ENCODE results near the gene MDH2. TPM values are rescaled to one million over a fixed set of nuclear protein-coding genes. Genes with fewer than 3 reads are reported as not detected.
"Not testable (repeated sequence)": the region's sequence is repeated elsewhere in the genome, so short reads cannot be mapped to it uniquely, and the experiment has no call there.

MDH2 gene
- total RNA-seq, 1 donor from 2014 or later, result 125 TPM

- no peaks in the 10 kb centered on the region for H3K27me3 Mint-ChIP-seq
- H3K36me3 Mint-ChIP-seq (ENCODE audit: low read depth), result peaks cover 41% of the 10 kb centered on the region
- no peak for TF ChIP-seq CTCF (IDR thresholded peaks at IDR 0.05)
- POLR2A ChIA-PET, result interaction anchor here (0.6 to 2.3 kb wide), 2 partner anchors 134 to 309 kb away, joined by 3 to 17 read pairs; partner anchors contain the start of gene POR
- no peak for DNase-seq
- ATAC-seq (ENCODE audit: low read depth), result no peak
- peaks cover 40% of the 10 kb centered on the region for H3K4me1 Mint-ChIP-seq
- CTCF ChIA-PET, result no interaction called here
- intact Hi-C loops (cut with micrococcal nuclease), result loop anchor here (2.0 to 5.0 kb wide), 3 partner anchors 54 to 266 kb away; partner anchors contain the start of gene TMEM120A
- H3K27ac Mint-ChIP-seq, result peak overlapping the region; percentile 68
- peak overlapping the region; percentile 98 for H3K4me3 Mint-ChIP-seq
- H3K9me3 Mint-ChIP-seq, result no peaks in the 10 kb centered on the region
These were observed 1.4 kb downstream of the MDH2 start for GRCh38 chr7:76049295-76049694.

- Mint-ChIP-seq H3K36me3 (ENCODE audit: low read depth) (peaks cover 41% of the 10 kb centered on the region), H3K27ac (no peak overlapping the region), H3K4me1 (peaks cover 34% of the 10 kb centered on the region), H3K4me3 (no peak overlapping the region), H3K27me3 (no peaks in the 10 kb centered on the region), H3K9me3 (no peaks in the 10 kb centered on the region)
- intact Hi-C loops (cut with micrococcal nuclease), result no loop called here
- POLR2A ChIA-PET, result no interaction called here
- no peak for TF ChIP-seq CTCF (IDR thresholded peaks at IDR 0.05)
- ATAC-seq (ENCODE audit: low read depth) (no peak), DNase-seq (no peak)
- CTCF ChIA-PET, result no interaction called here
These were observed 2.6 kb downstream of the MDH2 start for GRCh38 chr7:76050545-76050944.

- ATAC-seq (ENCODE audit: low read depth) (no peak), DNase-seq (no peak)
- no peaks in the 10 kb centered on the region for H3K27me3 Mint-ChIP-seq
- peaks cover 47% of the 10 kb centered on the region for H3K36me3 Mint-ChIP-seq (ENCODE audit: low read depth)
- H3K4me3 Mint-ChIP-seq, result no peak overlapping the region
- no peaks in the 10 kb centered on the region for H3K9me3 Mint-ChIP-seq
- intact Hi-C loops (cut with micrococcal nuclease), result no loop called here
- H3K27ac Mint-ChIP-seq, result no peak overlapping the region
- ChIA-PET CTCF (no interaction called here), POLR2A (interaction anchor here (0.6 to 0.7 kb wide), 2 partner anchors 17 to 306 kb away, joined by 3 to 5 read pairs; no protein-coding TSS in a partner anchor)
- no peak for TF ChIP-seq CTCF (IDR thresholded peaks at IDR 0.05)
- peaks cover 29% of the 10 kb centered on the region for H3K4me1 Mint-ChIP-seq
These were observed 3.9 kb downstream of the MDH2 start for GRCh38 chr7:76051840-76052239.

GRCh38 chr7:76052681-76053080, 4.8 kb downstream of the MDH2 start:
- ATAC-seq (ENCODE audit: low read depth); H3K9me3 Mint-ChIP-seq; H3K27me3 Mint-ChIP-seq; intact Hi-C loops (cut with micrococcal nuclease); H3K4me3 Mint-ChIP-seq; DNase-seq; CTCF ChIA-PET; H3K27ac Mint-ChIP-seq: not testable (repeated sequence)
- peaks cover 28% of the 10 kb centered on the region for H3K4me1 Mint-ChIP-seq
- H3K36me3 Mint-ChIP-seq (ENCODE audit: low read depth), result peaks cover 52% of the 10 kb centered on the region
- POLR2A ChIA-PET, result interaction anchor here (0.6 kb wide), 1 partner anchor 53 kb away, joined by 4 read pairs; no protein-coding TSS in a partner anchor

- ChIA-PET CTCF (no interaction called here), POLR2A (interaction anchor here (0.6 kb wide), 1 partner anchor 1593 kb away, joined by 7 read pairs; no protein-coding TSS in a partner anchor)
- Mint-ChIP-seq H3K27ac (no peak overlapping the region), H3K27me3 (no peaks in the 10 kb centered on the region), H3K4me1 (peaks cover 25% of the 10 kb centered on the region), H3K4me3 (no peak overlapping the region), H3K36me3 (ENCODE audit: low read depth) (peaks cover 56% of the 10 kb centered on the region), H3K9me3 (no peaks in the 10 kb centered on the region)
- no peak for DNase-seq
- intact Hi-C loops (cut with micrococcal nuclease), result no loop called here
- TF ChIP-seq CTCF (IDR thresholded peaks at IDR 0.05), result no peak
- ATAC-seq (ENCODE audit: low read depth), result no peak
These were observed 5.6 kb downstream of the MDH2 start for GRCh38 chr7:76053461-76053860.
